ENCODE data around the gene SLC35G1. TPM values are rescaled to one million over a fixed set of nuclear protein-coding genes. Genes with fewer than 3 reads are reported as not detected.

The SLC35G1 gene
- total RNA-seq, 1 experiment from 2014 or later, result 9.4 TPM

DNA sequence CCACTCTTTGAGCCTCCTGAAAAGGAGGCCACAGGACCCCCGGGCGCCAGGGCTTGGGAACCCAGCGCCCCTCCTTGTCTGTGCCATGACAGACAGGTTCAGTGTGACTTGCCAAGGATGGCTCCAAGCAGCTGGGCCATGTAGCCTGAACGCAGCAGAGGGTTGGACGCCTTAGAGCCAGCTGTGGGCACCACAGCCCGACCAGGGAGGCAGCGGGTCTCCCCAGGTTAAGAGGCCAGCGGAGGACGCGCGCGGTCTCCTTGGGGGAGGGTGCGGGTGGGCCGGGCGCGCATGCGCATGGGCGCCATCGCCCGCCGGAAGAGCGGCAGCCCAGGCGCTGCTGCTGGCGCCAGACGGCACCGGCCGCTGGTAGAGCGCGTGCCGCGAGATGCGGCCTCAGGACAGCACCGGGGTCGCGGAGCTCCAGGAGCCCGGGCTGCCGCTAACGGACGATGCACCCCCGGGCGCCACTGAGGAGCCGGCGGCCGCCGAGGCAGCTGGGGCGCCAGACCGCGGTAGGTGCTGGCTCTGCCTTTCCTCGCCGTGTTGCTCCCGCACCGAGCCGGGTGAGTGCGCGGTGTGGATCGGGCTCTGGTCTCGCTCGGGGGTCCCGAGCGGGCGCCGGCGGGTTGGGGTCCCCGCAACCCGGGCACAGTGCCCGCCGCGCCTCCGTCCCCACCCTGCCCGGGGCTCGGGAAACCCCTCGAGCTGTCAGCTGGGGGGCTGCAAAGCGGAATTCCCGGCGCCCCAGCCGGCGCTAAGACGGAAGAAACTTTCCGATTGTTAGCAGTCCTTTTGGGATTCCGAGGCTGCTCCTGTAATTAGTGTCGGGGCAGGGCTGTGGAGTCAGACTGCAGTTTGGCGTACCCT, at the start of gene SLC35G1 (continued):
- peak; percentile 15 for TF ChIP-seq YY1 (IDR thresholded peaks at IDR 0.05; ENCODE audit: extremely low read depth, insufficient replicate concordance, low read depth, low read length)
- no peak for TF ChIP-seq FOSL1 (IDR thresholded peaks at IDR 0.05; ENCODE audit: low read depth)
- peak; percentile 91 for TF ChIP-seq POLR2A (IDR thresholded peaks at IDR 0.05; ENCODE audit: borderline replicate concordance, extremely low read depth, insufficient read depth, insufficient read length)
- TF ChIP-seq ZBTB33 (IDR thresholded peaks at IDR 0.05; ENCODE audit: extremely low read depth, insufficient replicate concordance, low read length), result no peak

GRCh38 chr10:93844979-93845626, 48.7 kb upstream of the SLC35G1 start:
- intact Hi-C loops (cut with micrococcal nuclease), result no loop called here

More at GRCh38 chr10:93844979-93845626, 48.7 kb upstream of the SLC35G1 start:
- Histone ChIP-seq H3K4me3 (replicated peaks in 1 of 2; ENCODE audit: low read depth in 1 of 2, low read length in 2 of 2) (no peak overlapping the region), H4K20me1 (ENCODE audit: insufficient read depth) (no peaks in the 10 kb centered on the region), H3K9ac (ENCODE audit: low read length) (no peak overlapping the region), H3K36me3 (ENCODE audit: control insufficient read depth in 1 of 2, insufficient read depth in 2 of 2, low read length in 2 of 2) (no peaks in the 10 kb centered on the region), H3K27ac (ENCODE audit: low read depth, low read length) (no peak overlapping the region), H3K9me2 (ENCODE audit: insufficient read depth) (no peaks in the 10 kb centered on the region), H3K27me3 (ENCODE audit: insufficient read depth, low read length) (no peaks in the 10 kb centered on the region), H3K79me2 (ENCODE audit: insufficient read depth, low read length) (no peaks in the 10 kb centered on the region), H3K4me1 (ENCODE audit: control insufficient read depth in 1 of 2, insufficient read depth in 2 of 2, low read length in 2 of 2) (no peaks in the 10 kb centered on the region), H3K9me3 (ENCODE audit: control insufficient read depth in 1 of 2, insufficient read depth in 1 of 2, low read depth in 1 of 2, low read length in 2 of 2) (no peaks in the 10 kb centered on the region), H2AFZ (ENCODE audit: low read depth, low read length, poor library complexity, severe bottlenecking) (no peak overlapping the region), H3K4me2 (ENCODE audit: low read length) (no peak overlapping the region)
- no peak for TF ChIP-seq EZH2 (IDR thresholded peaks at IDR 0.05)
- TF ChIP-seq SRF (IDR thresholded peaks at IDR 0.05; ENCODE audit: low read depth), result no peak
- TF ChIP-seq SP1 (IDR thresholded peaks at IDR 0.05; ENCODE audit: low read depth), result no peak
- no peak for TF ChIP-seq ZBTB33 (IDR thresholded peaks at IDR 0.05; ENCODE audit: extremely low read depth, insufficient replicate concordance, low read length)
- TF ChIP-seq FOSL1 (IDR thresholded peaks at IDR 0.05; ENCODE audit: low read depth), result no peak
- no peak for TF ChIP-seq EGR1 (IDR thresholded peaks at IDR 0.05; ENCODE audit: low read depth)
- TF ChIP-seq ZFX (IDR thresholded peaks at IDR 0.05), result no peak
- TF ChIP-seq SIN3A (IDR thresholded peaks at IDR 0.05; ENCODE audit: low read depth), result no peak
- no peak for TF ChIP-seq EZH2phosphoT487 (IDR thresholded peaks at IDR 0.05; ENCODE audit: borderline replicate concordance)
- RAD21 ChIA-PET (ENCODE audit: low non-redundant PET in 1 of 2, low total read pairs in 2 of 2, uncharacterized antibody in 2 of 2, unreplicated experiment in 2 of 2), result interaction anchor here in 1 of 2 experiments (0.6 kb wide), 1 partner anchor 30 kb away, joined by 3 read pairs; no protein-coding TSS in a partner anchor
- no TSS peak for BruUV-seq (replicated peaks)
- DNase-seq (ENCODE audit: low read depth, low spot score), result no peak
- CTCF ChIA-PET, result no interaction called here
- POLR2A ChIA-PET, result no interaction called here
- no peak for ATAC-seq
